ENCODE results near the gene ZNF101. TPM values are rescaled to one million over a fixed set of nuclear protein-coding genes. Genes with fewer than 3 reads are reported as not detected.
A peak's percentile ranks its signal among the peaks of the same experiment; 100 is the strongest.

The ZNF101 gene
- 13.1 TPM for total RNA-seq
- long read RNA-seq, full-length matches to known transcripts, result 2 of 5 reads
- long read RNA-seq, partial matches to known transcripts, result 0 of 5 reads
- long read RNA-seq, other reads (novel, unspliced or antisense), result 3 of 5 reads

DNA sequence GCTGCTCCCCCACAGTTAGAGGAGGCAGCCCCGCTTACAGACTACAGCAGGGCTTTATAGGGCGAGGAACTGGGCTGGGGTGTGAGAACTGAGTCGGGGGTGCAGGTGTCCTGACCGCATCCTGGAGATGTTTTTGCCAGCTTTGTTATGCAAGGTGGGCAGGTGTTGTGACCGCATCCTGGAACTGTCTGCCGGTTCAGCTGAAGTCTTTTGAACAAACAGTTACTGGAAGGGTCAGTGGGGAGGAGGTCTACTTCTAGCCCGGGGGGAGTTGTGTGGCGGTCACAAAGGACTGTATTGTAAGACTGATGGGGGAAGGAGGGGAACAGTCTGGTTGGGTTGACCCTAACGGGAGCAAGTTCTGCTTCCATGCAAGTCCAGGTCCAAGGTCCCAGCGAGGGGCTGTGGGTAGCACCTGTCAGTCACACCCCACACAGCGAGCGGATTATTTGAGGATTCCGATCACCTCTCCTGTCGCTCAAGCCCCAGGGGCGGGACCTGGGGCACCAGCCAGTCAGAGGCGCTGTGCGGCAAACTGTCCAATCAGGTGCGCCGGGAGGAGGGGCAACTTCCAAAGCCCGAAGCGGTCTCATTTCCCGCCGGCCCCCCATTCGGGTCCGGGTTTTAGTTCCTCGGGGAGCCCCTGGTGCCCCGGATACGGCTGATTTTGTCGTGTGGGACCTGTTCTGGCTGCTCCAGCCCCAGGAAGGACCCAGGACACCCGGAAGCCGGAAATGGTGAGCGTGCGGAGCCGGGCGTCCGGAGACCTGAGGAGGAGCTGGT lies at the start of gene ZNF101:
Gene ZNF101, plus strand, starts transcription at position 610 of the 783 bp plus-strand sequence. Its CDS starts 125 bp downstream, at position 735.
- H3K9me3 ChIP-seq, result no peaks in the 10 kb centered on the region
- H3K4me3 ChIP-seq, result peak within 1 kb of the TSS; percentile 94
- peaks cover 19% of the 10 kb centered on the region for H3K4me1 ChIP-seq
- peak within 1 kb of the TSS; percentile 93 for H3K27ac ChIP-seq
- ATAC-seq (peak; percentile 91), DNase-seq (peak; percentile 96)
- peaks cover 11% of the 10 kb centered on the region for H3K36me3 ChIP-seq
- no peaks in the 10 kb centered on the region for H3K27me3 ChIP-seq (ENCODE audit: low read depth)
- intact Hi-C loops (cut with DNase I), result no loop called here
- TF ChIP-seq, protein P1, sequence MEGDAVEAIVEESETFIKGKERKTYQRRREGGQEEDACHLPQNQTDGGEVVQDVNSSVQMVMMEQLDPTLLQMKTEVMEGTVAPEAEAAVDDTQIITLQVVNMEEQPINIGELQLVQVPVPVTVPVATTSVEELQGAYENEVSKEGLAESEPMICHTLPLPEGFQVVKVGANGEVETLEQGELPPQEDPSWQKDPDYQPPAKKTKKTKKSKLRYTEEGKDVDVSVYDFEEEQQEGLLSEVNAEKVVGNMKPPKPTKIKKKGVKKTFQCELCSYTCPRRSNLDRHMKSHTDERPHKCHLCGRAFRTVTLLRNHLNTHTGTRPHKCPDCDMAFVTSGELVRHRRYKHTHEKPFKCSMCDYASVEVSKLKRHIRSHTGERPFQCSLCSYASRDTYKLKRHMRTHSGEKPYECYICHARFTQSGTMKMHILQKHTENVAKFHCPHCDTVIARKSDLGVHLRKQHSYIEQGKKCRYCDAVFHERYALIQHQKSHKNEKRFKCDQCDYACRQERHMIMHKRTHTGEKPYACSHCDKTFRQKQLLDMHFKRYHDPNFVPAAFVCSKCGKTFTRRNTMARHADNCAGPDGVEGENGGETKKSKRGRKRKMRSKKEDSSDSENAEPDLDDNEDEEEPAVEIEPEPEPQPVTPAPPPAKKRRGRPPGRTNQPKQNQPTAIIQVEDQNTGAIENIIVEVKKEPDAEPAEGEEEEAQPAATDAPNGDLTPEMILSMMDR (IDR thresholded peaks at IDR 0.05), result no peak

- no peaks in the 10 kb centered on the region for H3K9me3 ChIP-seq
- intact Hi-C loops (cut with DNase I), result no loop called here
- DNase-seq (peak; percentile 46), ATAC-seq (peak in 1 of 2 donors; percentile 9)
- TF ChIP-seq, protein P1 (IDR thresholded peaks at IDR 0.05), result no peak
- peaks cover 9% of the 10 kb centered on the region for H3K4me1 ChIP-seq
- H3K27ac ChIP-seq, result no peak overlapping the region
- H3K4me3 ChIP-seq, result peak overlapping the region; percentile 60
- no peaks in the 10 kb centered on the region for H3K36me3 ChIP-seq
- H3K27me3 ChIP-seq (ENCODE audit: low read depth), result no peaks in the 10 kb centered on the region
Measured at GRCh38 chr19:19619181-19619848, 49.3 kb upstream of the ZNF101 start.

DNA sequence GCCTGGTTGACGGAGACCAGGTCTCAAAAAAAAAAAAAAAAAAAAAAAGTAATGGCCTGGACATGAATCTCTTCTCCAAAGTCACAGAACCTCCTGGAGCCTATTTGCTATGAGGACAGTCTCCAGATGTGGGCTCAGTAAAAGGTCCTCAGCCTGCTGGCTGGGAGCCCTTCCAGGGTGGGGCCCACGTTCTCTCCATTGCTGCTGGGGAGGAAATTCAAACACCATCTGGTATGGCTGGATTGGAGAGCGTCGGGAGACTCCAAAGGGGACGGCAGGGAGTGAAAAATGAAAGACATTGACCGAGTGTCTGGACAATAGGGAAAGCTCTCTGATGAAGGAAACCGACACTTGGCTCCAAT lies 48.8 kb upstream of the ZNF101 start:
- Histone ChIP-seq H3K4me1 (peaks cover 9% of the 10 kb centered on the region), H3K27ac (no peak overlapping the region), H3K4me3 (no peak overlapping the region), H3K27me3 (ENCODE audit: low read depth) (no peaks in the 10 kb centered on the region), H3K36me3 (no peaks in the 10 kb centered on the region), H3K9me3 (no peaks in the 10 kb centered on the region)
- intact Hi-C loops (cut with DNase I), result no loop called here
- ATAC-seq, result no peak
- TF ChIP-seq, protein P1 (IDR thresholded peaks at IDR 0.05), result no peak
- no peak for DNase-seq

- no peaks in the 10 kb centered on the region for H3K27me3 ChIP-seq (ENCODE audit: low read depth)
- TF ChIP-seq, protein P1 (IDR thresholded peaks at IDR 0.05), result no peak
- H3K9me3 ChIP-seq, result no peaks in the 10 kb centered on the region
- ATAC-seq (no peak), DNase-seq (no peak)
- H3K4me3 ChIP-seq, result no peak overlapping the region
- peaks cover 10% of the 10 kb centered on the region for H3K4me1 ChIP-seq
- intact Hi-C loops (cut with DNase I), result no loop called here
- H3K27ac ChIP-seq, result no peak overlapping the region
- H3K36me3 ChIP-seq, result no peaks in the 10 kb centered on the region
Measured at GRCh38 chr19:19623383-19623782, 45.3 kb upstream of the ZNF101 start.

DNA sequence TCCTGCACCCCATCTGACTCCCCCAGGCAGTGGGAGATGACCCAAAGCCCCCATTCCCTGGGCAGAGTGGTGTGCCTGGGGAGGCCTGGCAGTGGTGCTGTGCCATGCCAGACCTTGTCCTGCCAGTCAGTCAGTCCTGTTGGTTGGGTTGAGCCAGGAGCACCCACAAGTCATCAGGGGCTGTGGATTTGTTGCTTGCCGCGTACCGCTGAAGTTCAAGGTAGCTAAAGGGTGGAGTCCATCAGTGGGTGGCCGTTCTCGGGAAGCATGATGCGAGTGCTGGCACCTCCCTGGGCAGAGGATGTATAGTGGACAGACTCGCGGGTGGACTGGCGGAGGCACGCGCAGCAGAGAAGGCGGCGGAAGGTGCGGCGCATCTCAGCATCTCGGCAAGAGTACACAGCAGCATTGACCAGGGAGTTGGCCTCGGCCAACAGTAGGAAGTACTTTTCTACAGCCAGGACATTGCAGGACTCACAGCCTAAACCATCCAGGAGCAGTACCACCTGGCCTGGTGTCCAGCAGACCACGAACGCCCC lies 44.5 kb upstream of the ZNF101 start:
- no peaks in the 10 kb centered on the region for H3K27me3 ChIP-seq (ENCODE audit: low read depth)
- no peak overlapping the region for H3K4me3 ChIP-seq
- intact Hi-C loops (cut with DNase I), result no loop called here
- H3K9me3 ChIP-seq, result no peaks in the 10 kb centered on the region
- TF ChIP-seq, protein P1 (IDR thresholded peaks at IDR 0.05), result no peak
- peaks cover 14% of the 10 kb centered on the region for H3K4me1 ChIP-seq
- H3K36me3 ChIP-seq, result no peaks in the 10 kb centered on the region
- H3K27ac ChIP-seq, result no peak overlapping the region
- ATAC-seq (no peak), DNase-seq (no peak)

Data from lower lobe of right lung (tissue), 2 donors.